A673 (cell line): ENCODE measurements around the gene ECHS1.

ENCODE experiments used
- EZH2 ChIP-seq: fragments of 200-600 bp; sonication (generic); IDR thresholded peaks from 2 replicates; pipeline ENCODE4 v1.6.1; 2017; ENCODE audit warnings: borderline replicate concordance, low read depth, mild to moderate bottlenecking, mixed read lengths, antibody characterized with exemption, low read length; ENCODE audit not compliant: poor library complexity, severe bottlenecking
- TF ChIP-seq, protein P1 (sequence below): fragments of 300-800, 200-600 bp; sonication (generic); conservative IDR thresholded peaks from 2 replicates; pipeline ENCODE4 v1.5.1; 2017; ENCODE audit warnings: low read depth, mild to moderate bottlenecking, antibody characterized with exemption, low read length, moderate library complexity, mixed read lengths

DNA sequence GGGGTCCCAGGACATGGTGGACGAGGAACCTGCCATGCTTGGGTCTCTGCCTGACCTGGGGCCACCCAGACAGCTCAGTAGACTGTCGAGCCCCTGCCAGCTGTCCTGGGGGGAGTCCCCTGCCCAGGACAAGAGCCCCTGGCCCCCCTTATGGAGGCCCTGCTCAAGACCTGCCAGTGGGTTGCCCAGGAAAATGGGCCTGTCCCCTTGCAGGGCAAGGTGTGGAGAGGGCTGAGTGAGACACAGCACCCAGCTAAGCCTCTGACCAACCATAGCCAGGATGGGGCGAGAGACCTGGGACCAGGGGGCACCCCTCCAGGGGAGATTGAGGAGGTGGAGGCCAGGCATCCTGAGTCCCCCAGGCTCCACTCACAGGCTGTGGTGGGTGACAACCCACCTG is 17.2 kb downstream of the ECHS1 start:
- TF ChIP-seq, protein P1, sequence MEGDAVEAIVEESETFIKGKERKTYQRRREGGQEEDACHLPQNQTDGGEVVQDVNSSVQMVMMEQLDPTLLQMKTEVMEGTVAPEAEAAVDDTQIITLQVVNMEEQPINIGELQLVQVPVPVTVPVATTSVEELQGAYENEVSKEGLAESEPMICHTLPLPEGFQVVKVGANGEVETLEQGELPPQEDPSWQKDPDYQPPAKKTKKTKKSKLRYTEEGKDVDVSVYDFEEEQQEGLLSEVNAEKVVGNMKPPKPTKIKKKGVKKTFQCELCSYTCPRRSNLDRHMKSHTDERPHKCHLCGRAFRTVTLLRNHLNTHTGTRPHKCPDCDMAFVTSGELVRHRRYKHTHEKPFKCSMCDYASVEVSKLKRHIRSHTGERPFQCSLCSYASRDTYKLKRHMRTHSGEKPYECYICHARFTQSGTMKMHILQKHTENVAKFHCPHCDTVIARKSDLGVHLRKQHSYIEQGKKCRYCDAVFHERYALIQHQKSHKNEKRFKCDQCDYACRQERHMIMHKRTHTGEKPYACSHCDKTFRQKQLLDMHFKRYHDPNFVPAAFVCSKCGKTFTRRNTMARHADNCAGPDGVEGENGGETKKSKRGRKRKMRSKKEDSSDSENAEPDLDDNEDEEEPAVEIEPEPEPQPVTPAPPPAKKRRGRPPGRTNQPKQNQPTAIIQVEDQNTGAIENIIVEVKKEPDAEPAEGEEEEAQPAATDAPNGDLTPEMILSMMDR = no peak
- TF ChIP-seq EZH2 = no peak
